Stimulated activated CD4-positive, alpha-beta T cell treated with anti-CD3 and anti-CD28 coated beads, Interleukin-4, amount 100 ng/mL, for 1 hour (primary cell): ENCODE results near the gene CDX1.
"Not testable (repeated sequence)": the region's sequence is repeated elsewhere in the genome, so short reads cannot be mapped to it uniquely, and the experiment has no call there.

Experiments used
- DNase-seq: peaks from one replicate; pipeline ENCODE4 v3.0.0-alpha.2; 2020

CDX1 gene

DNA sequence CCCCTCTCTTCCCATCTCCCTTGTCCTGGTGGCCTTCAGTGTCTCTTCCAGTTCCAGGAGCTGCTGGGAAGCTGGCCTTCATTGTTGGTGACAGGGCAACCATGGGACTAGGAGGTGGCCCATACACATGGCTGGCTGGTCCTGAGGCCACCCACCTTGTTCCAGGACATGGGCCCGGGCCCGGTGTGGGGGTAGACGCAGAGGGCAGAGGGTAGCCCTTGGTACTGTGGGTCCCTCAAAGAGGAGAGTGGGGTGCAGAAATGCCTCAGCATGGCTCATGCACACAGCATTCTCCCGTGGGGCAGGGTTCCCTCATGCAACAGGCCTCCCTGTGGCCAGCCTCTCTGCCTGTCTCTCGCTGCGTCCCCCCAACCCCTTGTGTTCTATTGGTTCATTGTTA, 44.1 kb downstream of the CDX1 start:
- no peak for DNase-seq

DNA sequence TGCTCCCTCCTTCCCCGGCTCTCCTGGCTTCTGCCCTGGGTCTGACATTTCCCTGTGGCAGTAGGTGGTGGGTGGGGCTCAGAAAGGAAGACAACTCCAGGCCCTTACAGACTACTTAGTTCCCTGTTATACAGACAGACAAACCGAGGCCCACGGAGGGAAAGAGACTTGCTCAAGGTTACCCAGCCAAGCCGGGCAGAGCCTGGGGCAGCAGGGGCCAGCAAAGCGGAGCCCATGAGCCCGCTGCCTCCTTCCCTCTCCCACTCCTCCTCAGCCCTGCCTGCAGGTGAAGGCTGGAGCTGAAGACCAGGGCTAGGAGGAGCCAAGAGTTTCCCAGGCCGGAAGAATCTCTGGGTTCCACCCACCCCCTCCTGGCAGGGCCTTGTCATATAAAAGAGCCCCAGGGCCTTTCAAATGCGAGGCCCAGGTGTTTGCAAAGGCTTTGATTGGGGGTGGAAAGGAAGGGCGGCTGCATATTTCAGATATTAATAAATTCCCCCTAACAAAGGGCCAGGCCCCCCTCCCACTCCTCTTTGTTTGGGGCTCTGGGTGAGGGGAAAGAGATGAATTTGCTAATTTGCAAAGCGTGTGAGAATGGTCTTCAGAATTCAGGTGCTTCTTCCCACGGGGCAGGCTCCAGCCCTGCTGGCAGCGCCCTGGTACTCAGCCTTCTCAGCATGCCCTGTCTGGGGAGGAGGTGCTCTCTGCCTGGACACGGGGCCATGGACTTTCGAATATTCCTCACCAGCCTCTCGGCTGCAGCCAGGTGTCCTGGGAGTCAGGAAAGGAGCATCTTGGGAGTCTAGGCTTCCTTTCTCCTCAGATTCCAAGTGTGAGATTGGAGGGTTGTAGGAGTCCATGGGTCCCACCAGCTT, 44.8 kb downstream of the CDX1 start:
- no peak for DNase-seq

DNA sequence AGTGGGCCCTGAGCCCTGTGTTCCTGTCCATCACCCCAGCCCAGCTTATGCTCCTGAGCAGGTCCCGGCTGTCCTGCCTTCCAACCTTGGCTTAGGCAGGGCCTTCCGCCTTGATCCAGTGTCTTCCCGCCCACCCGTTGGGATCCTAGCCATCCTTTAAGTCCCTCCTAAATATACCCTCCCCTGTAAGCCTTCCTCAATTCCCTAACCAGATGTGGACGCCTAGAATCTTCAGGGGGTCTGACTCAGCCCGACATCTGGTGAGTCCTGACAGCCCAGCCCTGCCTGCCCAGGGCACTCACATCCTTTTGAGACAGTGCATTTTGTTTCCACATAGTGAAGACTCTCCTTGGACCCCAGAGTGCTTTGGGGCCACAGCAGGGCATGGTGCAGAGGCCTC, 47.0 kb downstream of the CDX1 start:
- no peak for DNase-seq

DNA sequence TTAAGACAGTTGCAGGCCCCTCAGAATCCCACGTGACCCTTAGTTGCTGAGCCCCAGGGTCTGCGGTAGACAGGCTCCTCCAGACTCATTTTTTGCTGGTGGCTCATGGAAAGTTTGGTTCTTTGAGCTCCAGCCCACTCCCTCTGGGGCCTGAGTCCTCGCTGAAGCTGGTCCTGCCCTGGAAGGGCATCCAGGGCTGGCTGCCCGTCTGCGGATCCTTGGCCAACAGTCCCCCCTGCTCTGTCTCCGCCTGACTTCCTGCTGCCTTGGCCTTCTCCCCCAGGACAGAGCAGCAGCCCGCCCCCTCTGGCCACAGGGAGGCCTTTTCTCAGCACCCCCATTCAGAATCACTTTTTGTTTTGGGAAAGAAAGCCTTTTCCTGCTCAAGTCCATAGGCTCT, 47.7 kb downstream of the CDX1 start:
- no peak for DNase-seq

DNA sequence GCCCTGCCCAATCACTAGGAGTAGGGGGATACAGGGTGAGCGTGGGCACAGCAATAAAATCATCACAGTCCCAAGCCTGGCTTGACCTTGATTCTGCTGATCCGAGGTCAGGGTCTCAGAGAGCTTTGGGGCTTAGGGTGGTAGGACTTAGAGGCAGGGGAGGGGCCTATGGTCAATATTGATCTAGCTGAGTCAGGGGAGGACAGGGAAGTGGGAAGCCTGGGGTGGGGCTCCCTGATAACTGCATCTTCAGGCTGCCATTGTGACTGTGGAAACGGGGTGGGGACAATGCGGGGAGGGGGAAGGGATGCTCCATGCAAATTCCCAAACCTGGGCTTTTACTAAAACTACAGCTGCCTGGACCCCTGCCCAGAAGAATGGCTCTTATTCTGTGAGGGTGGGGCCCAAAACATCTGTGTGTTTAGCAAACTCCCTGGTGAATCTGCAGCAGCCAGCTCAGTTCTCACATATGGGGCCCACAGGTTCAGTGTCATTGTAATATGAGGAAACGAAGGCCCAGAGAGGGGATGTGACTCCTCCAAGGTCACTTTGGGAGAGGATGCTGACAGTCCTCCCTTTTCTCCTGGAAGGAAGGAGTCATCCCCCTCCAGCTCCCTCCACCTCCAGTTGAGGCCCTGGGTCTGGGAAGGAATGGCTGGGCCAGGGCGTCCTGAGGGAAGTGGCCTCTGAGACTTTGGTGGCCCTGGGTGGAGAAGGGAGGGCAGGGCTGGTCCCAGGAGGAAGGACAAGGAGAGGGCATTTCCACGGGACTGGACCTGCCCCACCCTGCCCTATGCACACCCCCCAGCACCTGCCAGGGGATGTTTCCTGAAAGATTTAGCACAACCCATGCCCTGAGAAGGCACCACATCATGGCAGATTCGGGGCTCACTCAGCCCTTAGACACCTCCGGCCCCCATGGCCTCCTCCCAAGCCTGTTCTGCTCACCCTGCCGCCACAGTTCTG, 49.7 kb downstream of the CDX1 start:
- DNase-seq = no peak

DNA sequence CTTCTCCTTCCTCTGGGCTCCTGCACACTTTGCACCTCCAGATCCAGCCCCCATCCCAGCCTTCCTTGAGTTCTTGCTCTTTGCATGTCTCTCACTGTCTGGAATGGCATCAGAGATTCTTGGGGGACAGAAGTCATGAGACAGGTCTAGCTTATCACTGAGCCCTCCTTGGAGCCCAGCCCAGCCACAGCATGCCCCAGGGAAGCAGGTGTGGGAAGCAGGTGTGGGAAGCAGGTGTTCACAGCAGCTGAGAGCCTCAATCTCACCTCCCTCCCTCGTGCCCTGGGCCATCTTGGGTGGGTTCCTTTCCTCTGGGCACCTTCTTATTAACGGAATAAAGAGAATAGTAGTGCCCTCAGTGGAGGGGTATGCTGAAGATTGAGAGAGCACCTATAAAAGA, 50.5 kb downstream of the CDX1 start:
- DNase-seq = no peak

DNA sequence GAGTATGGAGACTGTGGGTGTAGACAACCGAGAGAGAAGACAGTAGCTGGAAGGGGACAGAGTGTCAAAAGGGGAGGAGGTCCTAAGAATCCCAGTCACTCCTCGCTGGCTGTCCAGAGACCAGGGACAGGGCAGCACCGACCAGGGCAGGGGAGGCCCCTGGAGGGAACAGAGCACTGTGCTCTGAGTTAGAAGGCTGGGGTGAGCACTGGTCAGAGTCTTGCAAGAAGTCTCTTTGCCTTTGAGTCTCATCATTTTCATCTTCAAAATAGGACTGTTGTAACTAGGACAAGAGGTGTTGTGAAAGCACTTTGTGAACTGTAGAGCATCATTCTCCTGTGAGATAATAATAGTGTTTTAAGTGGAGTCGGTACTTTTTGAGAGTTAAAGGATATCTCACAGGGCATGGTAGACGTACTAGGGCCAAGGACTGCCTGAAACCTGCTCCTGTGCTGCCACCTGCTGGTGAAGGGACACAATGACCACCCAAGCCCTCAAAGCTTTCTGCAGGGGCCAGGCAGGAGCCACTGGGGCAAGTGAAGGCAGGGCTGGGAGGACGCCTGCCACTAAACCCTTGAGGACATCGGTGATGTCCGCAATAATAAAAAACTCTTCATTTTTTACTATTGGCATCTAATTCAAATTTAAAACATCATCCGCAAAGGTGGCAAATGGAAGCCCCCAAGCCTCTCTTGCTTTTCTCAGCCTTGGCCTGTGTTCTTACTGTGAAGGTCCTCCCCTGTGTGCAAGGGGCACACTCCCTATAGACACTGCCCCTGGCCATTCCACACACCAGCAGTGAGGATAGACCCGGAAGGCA, 51.5 kb downstream of the CDX1 start:
- DNase-seq = peak; percentile 75

DNA sequence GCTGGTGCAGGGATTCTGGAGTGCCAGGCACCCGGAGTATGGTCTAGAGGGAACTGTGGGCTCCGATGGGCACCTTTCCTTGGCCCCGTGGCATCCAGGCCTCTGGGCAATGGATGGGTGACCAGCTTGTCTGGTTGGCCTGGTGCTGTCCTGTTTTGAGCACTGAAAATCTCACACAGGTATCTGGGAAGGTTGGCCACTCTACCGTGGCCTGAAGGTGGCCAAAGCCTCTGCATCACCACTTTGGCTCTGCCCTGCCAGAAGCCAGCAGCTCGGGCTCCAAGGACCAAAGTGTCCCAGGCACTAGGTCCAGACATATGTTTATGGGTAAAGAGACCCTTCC, 52.1 kb downstream of the CDX1 start:
- DNase-seq = no peak

DNA sequence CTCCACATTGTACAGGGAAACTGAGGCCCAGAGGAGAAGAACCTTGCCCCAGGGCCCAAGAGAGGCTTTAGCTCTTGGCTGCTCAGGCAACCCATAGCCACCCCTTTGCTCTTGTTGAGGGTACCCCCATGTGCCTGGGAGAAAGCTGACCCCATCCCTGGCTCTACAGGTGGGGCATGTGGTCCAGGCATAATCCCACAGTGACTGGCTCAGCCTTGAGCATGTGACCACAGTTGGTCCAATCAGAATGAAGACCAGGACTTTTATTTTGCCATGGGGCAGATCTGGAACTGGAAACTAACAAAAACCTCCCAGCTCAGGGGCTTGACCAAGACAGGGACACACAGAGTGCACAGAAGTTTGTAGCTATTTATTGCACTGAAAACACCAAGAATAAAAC, 52.6 kb downstream of the CDX1 start:
- no peak for DNase-seq

DNA sequence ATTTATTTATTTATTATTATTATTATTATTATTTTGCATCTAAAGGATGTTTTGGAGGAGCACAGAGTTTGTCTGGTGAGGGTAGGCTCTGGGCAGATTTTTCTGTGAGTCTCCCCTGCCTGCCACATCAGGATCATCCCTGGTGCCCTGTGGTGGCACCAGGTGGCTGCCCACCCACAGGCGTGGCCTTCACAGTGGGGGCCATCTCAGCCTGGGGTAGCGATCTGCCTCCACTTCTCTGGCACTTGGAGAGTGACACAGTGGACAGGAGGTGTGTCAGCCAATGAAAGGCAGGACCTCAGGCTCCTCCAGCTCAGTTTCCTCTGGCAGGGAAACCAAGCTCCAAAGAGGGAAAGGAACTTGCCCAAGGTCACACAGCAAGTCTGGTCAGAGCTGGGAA, 53.3 kb downstream of the CDX1 start:
- no peak for DNase-seq

DNA sequence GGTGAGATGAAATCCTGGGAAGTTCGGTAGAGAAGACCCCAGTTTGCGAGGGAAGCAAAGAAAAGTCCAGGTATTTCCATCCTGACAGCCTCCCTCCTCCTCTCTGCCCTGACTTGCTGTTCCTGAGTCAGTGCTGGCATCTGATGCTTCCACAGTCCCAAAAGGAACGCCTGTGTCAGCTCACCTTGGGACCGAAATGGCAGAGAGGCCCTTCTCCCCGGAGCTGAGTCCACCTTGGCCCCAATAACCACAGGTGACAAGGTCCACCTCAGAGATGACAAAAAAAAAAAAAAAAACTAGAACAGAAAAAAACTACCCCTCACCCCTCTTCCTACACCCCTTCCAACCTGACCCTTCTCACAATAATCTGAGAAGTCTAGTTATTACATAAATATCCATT, 54.9 kb downstream of the CDX1 start:
- DNase-seq = no peak

DNA sequence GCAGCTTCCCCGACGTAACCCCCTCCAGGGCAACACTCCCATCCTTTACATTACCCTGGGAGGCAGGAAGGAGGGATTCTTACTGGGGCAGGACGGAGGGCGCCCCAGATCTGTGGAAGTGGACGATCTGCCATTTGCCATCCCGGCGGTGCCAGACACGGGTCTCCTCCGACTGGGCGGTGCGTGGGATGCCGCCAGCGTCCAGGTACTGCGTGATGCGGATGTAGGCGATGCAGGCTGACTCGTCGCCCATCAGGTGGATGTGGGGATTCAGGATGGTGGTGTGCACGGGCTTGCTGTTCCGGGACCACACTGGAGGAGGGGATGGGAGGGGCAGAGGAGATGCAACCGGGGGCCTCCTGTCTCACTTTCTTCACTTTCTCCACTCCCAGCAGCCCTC, 56.3 kb downstream of the CDX1 start:
- no peak for DNase-seq

DNA sequence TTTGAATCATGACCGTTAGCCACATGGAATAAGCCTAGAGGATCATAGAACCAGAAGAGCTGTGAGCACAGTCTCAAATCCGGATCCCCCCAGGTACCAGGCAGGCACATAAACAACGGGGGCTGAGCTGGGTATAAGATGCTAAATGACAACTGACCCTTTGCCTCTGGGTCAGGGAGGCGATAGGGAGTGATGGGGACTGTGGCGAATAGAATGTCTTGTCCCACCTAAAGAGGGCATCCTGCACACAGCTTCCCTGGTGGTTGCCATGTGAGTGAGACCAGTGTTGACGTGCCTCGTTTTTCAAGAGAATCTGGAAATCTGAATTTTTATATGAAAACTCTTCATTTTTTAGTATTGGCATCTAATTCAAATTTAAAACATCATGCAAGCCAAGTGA, 56.9 kb downstream of the CDX1 start:
- no peak for DNase-seq

DNA sequence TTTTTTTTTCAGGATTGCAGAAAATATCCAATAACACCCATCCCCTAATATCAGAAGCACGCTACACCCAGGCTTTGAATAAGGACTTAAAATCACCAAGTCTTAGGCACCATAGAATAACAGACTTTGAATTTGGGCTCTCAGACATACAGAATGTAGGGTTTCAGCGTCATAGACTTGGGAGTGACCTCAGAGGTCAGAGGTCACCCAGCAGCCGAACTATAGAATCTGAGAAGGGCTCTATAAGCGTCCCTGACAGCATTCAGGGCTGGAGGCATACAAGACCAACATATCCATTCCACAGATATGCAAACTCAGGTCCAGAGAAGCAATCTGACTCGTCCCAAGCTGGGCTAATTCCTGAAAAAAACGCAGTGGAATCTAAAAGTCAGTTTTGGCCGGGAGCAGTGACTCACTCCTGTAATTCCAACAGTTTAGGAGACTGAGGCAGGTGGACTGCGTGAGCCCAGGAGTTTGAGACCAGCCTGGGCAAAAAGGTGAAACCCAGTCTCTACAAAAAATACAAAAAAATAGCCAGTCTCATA, 58.0 kb downstream of the CDX1 start:
- DNase-seq = no peak

DNA sequence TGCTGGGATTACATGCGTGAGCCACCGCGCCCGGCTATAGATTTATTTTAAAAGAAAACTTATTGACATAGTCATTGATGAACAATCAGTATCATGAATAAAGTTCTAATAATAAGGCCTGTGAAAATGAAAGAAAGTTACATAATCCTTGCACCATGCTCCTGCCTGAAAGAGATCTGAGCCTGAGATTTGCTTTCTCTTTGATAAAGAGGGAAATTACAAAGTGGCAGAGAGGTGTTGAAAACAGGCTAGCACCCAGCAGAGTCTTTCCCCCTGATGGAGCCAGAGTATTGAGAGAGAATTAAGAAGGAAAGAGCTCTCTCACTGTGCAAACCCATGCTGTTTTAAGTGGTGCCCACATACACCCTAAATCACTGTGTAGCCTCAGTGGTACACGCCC, 60.5 kb downstream of the CDX1 start:
- no peak for DNase-seq

DNA sequence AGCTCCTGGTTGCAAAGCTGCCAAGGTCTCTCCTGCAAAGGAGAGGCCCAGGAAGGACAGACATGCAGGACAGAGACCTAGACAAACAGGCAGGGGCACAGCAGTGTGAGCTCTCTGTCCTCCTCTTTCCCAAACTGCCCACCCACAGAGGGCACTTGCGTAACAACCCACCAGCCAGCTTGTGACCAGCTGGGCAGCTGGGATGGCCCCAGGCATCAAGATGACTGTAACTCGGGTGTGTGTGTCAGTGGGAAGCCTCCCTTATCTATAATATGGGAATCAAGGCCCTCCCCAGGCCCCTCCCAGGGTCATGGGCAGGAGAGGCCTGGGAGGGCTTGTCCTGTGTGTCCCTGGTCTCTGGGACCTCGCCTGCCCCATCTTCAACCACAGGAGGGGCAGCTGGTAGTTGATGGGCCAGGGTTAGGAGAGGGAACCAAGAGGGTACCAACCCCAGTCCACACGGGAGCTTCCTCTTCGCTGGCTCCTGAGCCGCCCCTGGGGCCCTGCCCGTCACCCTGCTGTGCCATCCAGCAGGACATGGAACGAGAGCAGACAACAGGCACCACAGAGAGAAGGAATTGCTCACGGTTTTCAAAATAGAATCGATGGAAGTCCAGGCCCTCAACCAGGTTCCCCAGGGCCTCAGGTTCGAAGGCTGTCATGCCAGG, 61.2 kb downstream of the CDX1 start:
- no peak for DNase-seq

DNA sequence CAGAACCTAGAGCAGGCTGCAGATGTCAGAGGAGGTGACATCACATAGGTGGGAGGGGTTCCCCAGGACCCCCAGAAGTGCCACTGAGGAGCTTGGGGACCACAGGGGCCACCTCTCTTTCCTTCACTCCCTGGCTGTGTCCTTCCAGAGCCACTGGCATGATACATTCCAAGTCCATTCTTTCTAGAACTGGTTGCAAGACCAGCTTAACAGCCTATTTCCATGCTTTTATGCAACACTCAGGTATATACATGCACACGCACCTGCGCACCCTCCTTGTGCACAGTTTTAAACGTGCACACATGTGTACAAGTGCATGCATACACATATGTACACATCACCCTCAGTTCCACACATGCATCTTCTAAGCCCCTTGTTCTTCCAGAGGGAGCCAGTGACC, 63.0 kb downstream of the CDX1 start:
- DNase-seq = no peak

DNA sequence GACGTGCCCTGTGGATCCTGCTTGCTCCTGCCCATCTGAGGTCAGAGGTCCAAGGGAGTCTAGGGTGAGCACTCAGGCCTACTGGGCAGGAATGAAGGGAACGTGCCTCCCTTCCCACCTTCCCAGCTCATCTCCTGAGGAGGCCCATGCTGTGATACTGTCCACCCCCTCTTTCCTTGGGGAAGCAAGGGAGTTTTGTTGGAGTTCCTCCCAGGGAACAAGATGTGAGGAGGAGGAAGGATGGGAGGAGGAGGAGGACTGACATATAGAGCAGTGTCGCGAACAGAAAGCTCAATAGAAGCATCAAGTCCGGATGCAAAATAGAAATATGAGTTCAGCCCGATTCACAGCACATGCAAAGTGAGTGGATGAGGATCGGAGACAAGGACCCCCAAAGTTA, 64.3 kb downstream of the CDX1 start:
- no peak for DNase-seq

DNA sequence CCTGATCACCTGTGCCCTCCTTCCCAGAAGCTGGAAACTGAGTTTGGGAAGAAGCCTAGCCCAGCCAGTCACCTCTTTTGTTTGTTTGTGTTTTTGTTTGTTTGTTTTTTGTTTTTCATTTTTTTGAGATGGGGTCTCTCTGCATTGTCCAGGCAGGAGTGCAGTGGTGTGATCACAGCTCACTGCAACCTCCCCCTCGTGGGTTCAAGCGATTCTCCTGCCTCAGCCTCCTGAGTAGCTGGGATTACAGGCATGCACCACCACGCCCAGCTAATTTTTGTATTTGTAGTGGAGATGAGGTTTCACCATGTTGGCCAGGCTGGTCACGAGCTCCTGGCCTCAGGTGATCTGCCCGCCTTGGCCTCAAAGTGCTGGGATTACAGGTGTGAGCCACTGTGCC, 67.1 kb downstream of the CDX1 start:
- not testable (repeated sequence) for DNase-seq
